ENCODE measurements around the gene FALEC.

DNA sequence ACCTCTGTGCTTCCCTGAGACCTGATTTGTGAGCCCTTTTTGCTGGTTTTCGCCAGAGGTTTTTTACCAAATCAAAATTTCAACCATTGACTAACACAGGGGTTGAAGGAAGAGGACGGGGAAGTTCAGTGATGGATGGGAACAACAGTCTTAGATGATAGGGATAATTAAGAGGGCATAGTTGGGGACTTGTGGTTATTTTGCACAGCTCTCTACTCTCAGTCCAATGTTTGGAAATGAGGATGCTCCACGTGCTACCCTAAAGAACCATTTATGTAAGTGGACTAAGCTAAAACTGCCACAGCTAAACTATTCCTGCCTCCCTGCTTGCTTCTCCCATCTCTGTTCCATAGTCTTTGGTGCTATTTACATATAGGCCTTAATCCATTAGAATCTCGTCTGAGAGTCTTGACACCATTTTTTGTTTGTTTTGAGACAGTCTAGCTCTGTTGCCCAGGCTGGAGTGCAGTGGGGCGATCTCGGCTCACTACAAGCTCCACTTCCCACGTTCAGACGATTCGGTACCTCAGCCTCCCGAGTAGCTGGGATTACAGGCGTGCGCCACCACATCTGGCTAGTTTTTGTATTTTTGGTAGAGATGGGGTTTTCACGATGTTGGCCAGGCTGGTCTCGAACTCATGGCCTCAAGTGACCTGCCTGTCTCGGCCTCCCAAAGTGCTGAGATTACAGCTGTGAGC is 64.5 kb downstream of the FALEC start:
- TF ChIP-seq POLR2AphosphoS5 (IDR thresholded peaks at IDR 0.05; ENCODE audit: low read depth, low read length) (no peak), TAF1 (IDR thresholded peaks at IDR 0.05; ENCODE audit: borderline replicate concordance, insufficient read depth, low read length) (no peak), SIN3A (IDR thresholded peaks at IDR 0.05; ENCODE audit: borderline replicate concordance, insufficient read depth, low read length) (no peak; the same call in 1 of the 2 replicates)
- TF ChIP-seq, protein P1, sequence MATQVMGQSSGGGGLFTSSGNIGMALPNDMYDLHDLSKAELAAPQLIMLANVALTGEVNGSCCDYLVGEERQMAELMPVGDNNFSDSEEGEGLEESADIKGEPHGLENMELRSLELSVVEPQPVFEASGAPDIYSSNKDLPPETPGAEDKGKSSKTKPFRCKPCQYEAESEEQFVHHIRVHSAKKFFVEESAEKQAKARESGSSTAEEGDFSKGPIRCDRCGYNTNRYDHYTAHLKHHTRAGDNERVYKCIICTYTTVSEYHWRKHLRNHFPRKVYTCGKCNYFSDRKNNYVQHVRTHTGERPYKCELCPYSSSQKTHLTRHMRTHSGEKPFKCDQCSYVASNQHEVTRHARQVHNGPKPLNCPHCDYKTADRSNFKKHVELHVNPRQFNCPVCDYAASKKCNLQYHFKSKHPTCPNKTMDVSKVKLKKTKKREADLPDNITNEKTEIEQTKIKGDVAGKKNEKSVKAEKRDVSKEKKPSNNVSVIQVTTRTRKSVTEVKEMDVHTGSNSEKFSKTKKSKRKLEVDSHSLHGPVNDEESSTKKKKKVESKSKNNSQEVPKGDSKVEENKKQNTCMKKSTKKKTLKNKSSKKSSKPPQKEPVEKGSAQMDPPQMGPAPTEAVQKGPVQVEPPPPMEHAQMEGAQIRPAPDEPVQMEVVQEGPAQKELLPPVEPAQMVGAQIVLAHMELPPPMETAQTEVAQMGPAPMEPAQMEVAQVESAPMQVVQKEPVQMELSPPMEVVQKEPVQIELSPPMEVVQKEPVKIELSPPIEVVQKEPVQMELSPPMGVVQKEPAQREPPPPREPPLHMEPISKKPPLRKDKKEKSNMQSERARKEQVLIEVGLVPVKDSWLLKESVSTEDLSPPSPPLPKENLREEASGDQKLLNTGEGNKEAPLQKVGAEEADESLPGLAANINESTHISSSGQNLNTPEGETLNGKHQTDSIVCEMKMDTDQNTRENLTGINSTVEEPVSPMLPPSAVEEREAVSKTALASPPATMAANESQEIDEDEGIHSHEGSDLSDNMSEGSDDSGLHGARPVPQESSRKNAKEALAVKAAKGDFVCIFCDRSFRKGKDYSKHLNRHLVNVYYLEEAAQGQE (IDR thresholded peaks at IDR 0.05; ENCODE audit: insufficient read depth in 1 of 2, low read depth in 2 of 2, low read length in 2 of 2) = no peak

Data from PFSK-1 (cell line).